IMR-90 (cell line): Measurements from ENCODE around the gene TPRKB. TPM values are rescaled to one million over a fixed set of nuclear protein-coding genes. Genes with fewer than 3 reads are reported as not detected.

ENCODE experiments used
- ATAC-seq: fragments of 200-7000 bp; cut with Tn5 transposase; 2 replicates; pipeline ENCODE4 v1.9.1; 2020; ENCODE audit warnings: low read depth, mild to moderate bottlenecking, moderate library complexity
- BruUV-seq: library from RNA; stranded (reverse); fragments of 400-500 nt; replicated peaks from 2 replicates; lab custom pipeline; 2021; lab: Mats Ljungman, UMichigan
- CTCF ChIA-PET: fragments of 300-600 bp; formaldehyde crosslinking; extraction: SDS; loops from one replicate; lab custom pipeline; 2021; ENCODE audit warnings: antibody characterized with exemption; lab: Yijun Ruan, JAX
- POLR2A ChIA-PET: fragments of 300-600 bp; sonication (Branson Sonifier 250); formaldehyde crosslinking; loops from one replicate; lab custom pipeline; 2022; ENCODE audit warnings: antibody characterized with exemption; ENCODE audit not compliant: unreplicated experiment; lab: Charles Lee
- DNase-seq: peaks from one replicate; pipeline ENCODE4 v3.0.0; 2013
- H2AFZ ChIP-seq: replicated peaks from 2 replicates; pipeline ENCODE3; 2013; ENCODE audit warnings: low read length, mild to moderate bottlenecking; ENCODE audit not compliant: poor library complexity
- H2AK5ac ChIP-seq: 2 replicates; pipeline ENCODE4 v1.6.1; 2013; ENCODE audit warnings: low read depth, low read length, inconsistent platforms
- H2AK9ac ChIP-seq: replicated peaks from 2 replicates; pipeline ENCODE3; 2013; ENCODE audit warnings: mild to moderate bottlenecking, low read depth, low read length, moderate library complexity; ENCODE audit not compliant: poor library complexity
- H2BK120ac ChIP-seq: 2 replicates; pipeline ENCODE4 v1.6.1; 2013; ENCODE audit warnings: low read depth, low read length, inconsistent platforms
- H2BK15ac ChIP-seq: 3 replicates; pipeline ENCODE4 v1.6.1; 2013; ENCODE audit warnings: low read depth, low read length, inconsistent platforms
- H2BK20ac ChIP-seq: 2 replicates; pipeline ENCODE4 v1.6.1; 2013; ENCODE audit warnings: low read depth, mild to moderate bottlenecking, inconsistent platforms, low read length, moderate library complexity
- H2BK5ac ChIP-seq: 2 replicates; pipeline ENCODE4 v1.6.1; 2013; ENCODE audit warnings: mild to moderate bottlenecking, low read depth, low read length, inconsistent platforms; ENCODE audit not compliant: poor library complexity, severe bottlenecking
- H3K14ac ChIP-seq: replicated peaks from 2 replicates; pipeline ENCODE4 v1.6.1; 2013; ENCODE audit warnings: low read depth, low read length, inconsistent platforms
- H3K18ac ChIP-seq: 2 replicates; pipeline ENCODE4 v1.6.1; 2013; ENCODE audit warnings: low read depth, low read length, control low read depth
- H3K23ac ChIP-seq: 2 replicates; pipeline ENCODE4 v1.6.1; 2013; ENCODE audit warnings: low read depth, low read length, inconsistent platforms
- H3K27ac ChIP-seq: 2 replicates; pipeline ENCODE4 v1.5.1; 2013; ENCODE audit warnings: mild to moderate bottlenecking, control low read depth, low read length; ENCODE audit not compliant: insufficient read depth
- H3K27me3 ChIP-seq: 2 replicates; pipeline ENCODE4 v1.6.1; 2013; ENCODE audit warnings: low read length; ENCODE audit not compliant: control insufficient read depth, insufficient read depth
- H3K36me3 ChIP-seq: 2 replicates; pipeline ENCODE4 v1.6.1; 2013; ENCODE audit warnings: low read length, mixed read lengths; ENCODE audit not compliant: control insufficient read depth, insufficient read depth
- H3K4ac ChIP-seq: 2 replicates; pipeline ENCODE4 v1.6.1; 2013; ENCODE audit warnings: low read depth, low read length, inconsistent platforms
- H3K4me1 ChIP-seq: 2 replicates; pipeline ENCODE4 v1.6.1; 2013; ENCODE audit warnings: low read length, mixed read lengths; ENCODE audit not compliant: control insufficient read depth, insufficient read depth
- H3K4me2 ChIP-seq: 2 replicates; pipeline ENCODE4 v1.6.1; 2013; ENCODE audit warnings: low read depth, mild to moderate bottlenecking, control low read depth, low read length, moderate library complexity
- H3K4me3 ChIP-seq: 2 replicates; pipeline ENCODE4 v1.5.1; 2013; ENCODE audit warnings: low read depth, mild to moderate bottlenecking, control low read depth, low read length, moderate library complexity; ENCODE audit not compliant: insufficient read depth
- H3K56ac ChIP-seq: 2 replicates; pipeline ENCODE4 v1.6.1; 2013; ENCODE audit warnings: low read length, inconsistent platforms; ENCODE audit not compliant: insufficient read depth; ENCODE audit errors: extremely low read depth
- H3K79me1 ChIP-seq, 2 experiments: 2 replicates each; pipeline ENCODE4 v1.6.1; 2013; ENCODE audit warnings: low read length in 2 of 2, inconsistent platforms in 1 of 2, low read depth in 1 of 2
- H3K9ac ChIP-seq: 2 replicates; pipeline ENCODE4 v1.6.1; 2013; ENCODE audit warnings: low read depth, low read length, control low read depth
- H3K9me1 ChIP-seq: 2 replicates; pipeline ENCODE4 v1.6.1; 2013; ENCODE audit warnings: low read length, inconsistent platforms; ENCODE audit not compliant: insufficient read depth
- H3K9me3 ChIP-seq: 2 replicates; pipeline ENCODE4 v1.6.1; 2013; ENCODE audit warnings: low read length; ENCODE audit not compliant: control insufficient read depth, insufficient read depth
- H4K20me1 ChIP-seq: 2 replicates; pipeline ENCODE4 v1.6.1; 2013; ENCODE audit warnings: low read length, inconsistent platforms; ENCODE audit not compliant: insufficient read depth
- H4K5ac ChIP-seq: 2 replicates; pipeline ENCODE4 v1.6.1; 2013; ENCODE audit warnings: mild to moderate bottlenecking, low read depth, low read length, control low read depth
- H4K8ac ChIP-seq, 2 experiments: 2 replicates each; pipeline ENCODE4 v1.6.1; 2013; ENCODE audit warnings: low read depth in 2 of 2, low read length in 2 of 2, control low read depth in 1 of 2, inconsistent platforms in 1 of 2
- H4K91ac ChIP-seq: 2 replicates; pipeline ENCODE4 v1.6.1; 2013; ENCODE audit warnings: low read depth, low read length, inconsistent platforms; ENCODE audit not compliant: insufficient read depth
- NFE2L2 ChIP-seq: fragments of 150-350 bp; IDR thresholded peaks from 2 replicates; pipeline ENCODE4 v1.6.1; 2016; ENCODE audit warnings: low read depth, mild to moderate bottlenecking, low read length
- WGBS, 2 experiments: methylation state at CpG; one replicate each; pipeline versions ENCODE4 v1.1.5 to v1.1.7; 2013; ENCODE audit warnings: missing lambda C conversion rate in 2 of 2; ENCODE audit not compliant: insufficient read length in 1 of 2; ENCODE audit errors: extremely low coverage in 2 of 2; 5-methylcytosine and 5-hydroxymethylcytosine counted together
- dilution Hi-C: fragments of 300-500 bp; cut with HindIII; formaldehyde crosslinking; loops from one replicate; pipeline ENCODE4 v1.14.3; 2018; ENCODE audit warnings: low sequenced_read_pairs; ENCODE audit not compliant: unreplicated experiment
- in situ Hi-C: fragments of 300-500 bp; cut with MboI; formaldehyde crosslinking; loops from 3 replicates; pipeline ENCODE4 v1.14.3; 2019; ENCODE audit warnings: low sequenced_read_pairs, inconsistent platforms, mixed read lengths
- intact Hi-C: fragments of 100-400 bp; cut with micrococcal nuclease; formaldehyde crosslinking; loops from 2 replicates; pipeline ENCODE4 v1.10.0; 2022
- polyA plus RNA-seq, 3 experiments: library from polyadenylated mRNA; depleted of rRNA; stranded (reverse); fragments of >200 nt; gene quantifications; 2 replicates each; pipeline ENCODE4 v1.2.3, GENCODE V29; 2012; ENCODE audit warnings: low replicate concordance in 1 of 3
- total RNA-seq: library from RNA; depleted of rRNA; stranded (reverse); fragments of >200 nt; gene quantifications from 2 replicates; pipeline ENCODE4 v1.2.3, GENCODE V29; 2012

Gene TPRKB
- total and polyA plus RNA-seq, 2 of the 4 experiments (the other 2 are of a cell fraction) = 35.3 to 37.6 TPM

- Histone ChIP-seq H2BK20ac (no peak overlapping the region), H2AK5ac (no peak overlapping the region), H3K4me3 (no peak overlapping the region), H3K23ac (no peak overlapping the region), H3K56ac (no peak overlapping the region), H3K9ac (no peak overlapping the region), H3K27ac (no peak overlapping the region), H3K4ac (no peak overlapping the region), H3K18ac (no peak overlapping the region), H4K8ac (no peak overlapping the region), H4K5ac (no peak overlapping the region), H2AK9ac (no peak overlapping the region), H3K36me3 (no peaks in the 10 kb centered on the region), H3K4me1 (no peaks in the 10 kb centered on the region), H2AFZ (no peak overlapping the region), H2BK120ac (no peak overlapping the region), H3K9me3 (no peaks in the 10 kb centered on the region), H2BK15ac (no peak overlapping the region), H3K27me3 (peaks cover 7% of the 10 kb centered on the region), H3K9me1 (no peaks in the 10 kb centered on the region), H2BK5ac (no peak overlapping the region), H4K20me1 (no peaks in the 10 kb centered on the region), H4K91ac (no peak overlapping the region), H3K14ac (no peak overlapping the region), H3K79me1 (no peaks in the 10 kb centered on the region), H3K4me2 (no peak overlapping the region)
- no peak for TF ChIP-seq NFE2L2
- no peak for DNase-seq
- no TSS peak for BruUV-seq
- dilution Hi-C loops = no loop called here
- in situ Hi-C loops = no loop called here
- intact Hi-C loops = no loop called here
- ATAC-seq = no peak
- ChIA-PET POLR2A (no interaction called here), CTCF (no interaction called here)
- no CpG with 5 or more reads among the region's 3 CpGs for WGBS, 2 experiments
Measured at GRCh38 chr2:73699437-73699836, 37.7 kb downstream of the TPRKB start.
